Activated naive CD4-positive, alpha-beta T cell (primary cell): Measurements from ENCODE around the gene BASP1.
"Not testable (repeated sequence)": the region's sequence is repeated elsewhere in the genome, so short reads cannot be mapped to it uniquely, and the experiment has no call there.

ENCODE experiments used
- DNase-seq, 4 experiments: peaks; one replicate each; lab custom pipeline; 2025; lab: John Stamatoyannopoulos, UW

BASP1 gene

GRCh38 chr5:17191574-17191973 is 25.9 kb upstream of the BASP1 start:
- DNase-seq: not testable (repeated sequence)

DNA sequence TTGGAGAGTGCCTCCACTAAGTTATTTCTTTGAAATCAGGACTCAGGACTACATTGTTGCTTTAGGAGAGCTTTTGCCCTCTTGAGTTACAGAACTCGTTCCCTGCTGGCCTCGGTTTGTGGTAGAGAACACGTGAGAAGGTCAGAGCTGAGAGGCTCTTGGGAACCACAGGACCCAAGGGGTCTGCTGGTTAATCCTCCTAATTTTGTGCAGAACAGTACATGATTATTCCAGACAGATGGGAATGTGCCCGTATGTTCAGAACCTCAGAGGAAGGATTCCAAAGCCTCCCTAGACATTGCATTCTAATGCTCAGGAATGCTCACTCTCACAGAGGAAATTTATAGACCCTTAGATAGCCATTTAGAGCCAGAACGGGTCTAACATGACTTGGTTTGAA is 25.2 kb upstream of the BASP1 start:
- no peak for DNase-seq

GRCh38 chr5:17196024-17196423 is 21.4 kb upstream of the BASP1 start:
- DNase-seq: no peak

- no peak for DNase-seq
Measured at GRCh38 chr5:17196697-17197096, 20.7 kb upstream of the BASP1 start.

- no peak for DNase-seq
Measured at GRCh38 chr5:17203329-17204132, 13.9 kb upstream of the BASP1 start.

- DNase-seq: no peak
Measured at GRCh38 chr5:17204133-17204489, 13.3 kb upstream of the BASP1 start.

DNA sequence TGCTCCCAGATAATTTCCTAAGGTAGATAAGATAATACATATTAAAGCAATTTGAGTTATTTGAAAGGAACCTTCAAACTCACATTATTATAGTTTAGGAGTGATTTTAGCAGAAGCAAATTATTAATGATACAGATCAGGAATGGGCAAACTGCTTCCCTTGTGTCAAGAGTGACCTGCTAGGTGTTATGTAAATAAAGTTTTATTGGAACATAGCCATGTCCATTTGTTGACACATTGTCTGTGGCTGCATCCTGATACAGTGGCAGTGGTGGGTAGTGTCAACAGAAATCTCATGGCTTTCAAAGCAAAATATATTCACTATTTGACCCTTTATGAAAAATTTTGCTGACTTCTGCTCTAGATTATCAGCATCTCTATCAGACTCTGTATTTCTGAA is 11.4 kb upstream of the BASP1 start:
- DNase-seq: no peak

DNA sequence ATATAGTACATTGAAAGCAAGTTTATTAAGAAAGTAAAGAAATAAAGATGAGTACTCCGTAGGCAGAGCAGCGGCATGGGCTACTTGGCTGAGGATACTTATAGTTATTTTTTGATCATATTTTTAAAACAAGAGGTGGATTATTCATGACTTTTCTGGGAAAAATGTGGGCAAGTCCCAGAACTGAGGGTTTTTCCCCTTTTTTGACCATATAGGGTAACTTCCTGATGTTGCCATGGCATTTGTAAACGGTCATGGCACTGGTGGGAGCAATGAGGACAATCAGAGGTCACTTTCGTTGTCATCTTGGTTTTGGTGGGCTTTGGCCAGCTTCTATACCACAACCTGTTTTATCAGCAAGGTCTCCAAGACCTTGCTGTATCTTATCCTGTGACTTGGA is 5.2 kb upstream of the BASP1 start:
- no peak for DNase-seq

- no peak for DNase-seq
Measured at GRCh38 chr5:17212996-17213395, 4.4 kb upstream of the BASP1 start.

- no peak for DNase-seq
Measured at GRCh38 chr5:17213938-17214337, 3.5 kb upstream of the BASP1 start.

DNA sequence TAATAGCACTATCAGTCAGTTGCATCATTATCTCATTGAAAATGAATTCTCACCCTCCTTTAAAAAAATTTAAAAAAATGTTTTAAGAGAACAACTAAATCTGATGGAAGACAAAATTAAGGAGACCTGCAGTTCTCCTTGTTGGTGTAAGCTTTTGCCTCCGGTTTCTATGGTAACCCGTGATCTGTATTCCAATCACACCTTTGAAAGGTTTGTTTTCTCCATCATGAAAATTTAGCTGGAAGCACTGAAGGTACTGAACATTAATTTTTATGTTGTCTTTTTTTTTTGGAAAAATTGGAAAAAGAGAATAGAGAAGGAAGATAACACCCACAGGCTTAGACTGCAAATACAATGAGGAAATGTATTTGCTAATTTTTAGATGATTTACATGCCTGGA is 2.5 kb upstream of the BASP1 start:
- DNase-seq: no peak

- no peak for DNase-seq
Measured at GRCh38 chr5:17215361-17215760, 2.1 kb upstream of the BASP1 start.

DNA sequence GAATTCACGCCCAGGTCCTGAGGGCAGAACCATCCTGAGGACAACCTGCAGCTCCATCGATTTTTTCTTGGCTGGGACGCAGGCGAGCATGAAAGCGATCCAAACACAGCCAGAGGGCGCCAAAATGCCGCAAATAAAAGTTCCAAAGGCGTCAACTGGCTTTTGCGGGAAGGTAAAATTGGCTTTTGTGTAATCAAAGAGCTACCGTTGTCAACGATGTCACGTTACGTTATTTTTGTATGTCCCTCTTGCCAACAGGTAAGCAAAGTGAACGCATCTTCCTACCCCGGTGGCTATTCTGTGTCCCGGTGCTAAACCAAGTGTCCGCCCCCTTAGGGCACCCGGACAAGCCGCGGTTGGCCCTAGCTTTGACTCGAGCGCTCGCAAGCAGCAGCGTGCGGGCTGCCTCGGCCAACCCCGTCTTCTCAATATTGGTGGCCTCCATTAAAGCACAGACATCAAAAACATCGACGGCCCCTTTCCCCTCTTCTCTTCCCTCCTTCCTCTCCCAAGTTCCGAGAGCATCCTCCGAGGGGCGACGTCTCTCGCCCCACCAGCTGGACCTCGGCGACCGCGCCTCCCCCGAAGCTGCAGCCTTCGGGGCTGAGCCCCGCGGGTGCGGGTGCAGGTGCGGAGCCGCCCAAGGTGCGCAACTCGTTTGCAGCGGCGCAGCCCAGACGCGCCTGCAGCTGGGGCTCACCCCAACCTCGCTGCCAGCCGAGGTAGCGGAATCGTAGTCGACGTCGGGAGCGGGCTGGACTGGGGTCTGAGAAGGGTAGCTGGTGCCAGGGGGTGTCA is 1.1 kb upstream of the BASP1 start:
- DNase-seq: peak in 2 of 4 experiments; percentile 6 to 16

DNA sequence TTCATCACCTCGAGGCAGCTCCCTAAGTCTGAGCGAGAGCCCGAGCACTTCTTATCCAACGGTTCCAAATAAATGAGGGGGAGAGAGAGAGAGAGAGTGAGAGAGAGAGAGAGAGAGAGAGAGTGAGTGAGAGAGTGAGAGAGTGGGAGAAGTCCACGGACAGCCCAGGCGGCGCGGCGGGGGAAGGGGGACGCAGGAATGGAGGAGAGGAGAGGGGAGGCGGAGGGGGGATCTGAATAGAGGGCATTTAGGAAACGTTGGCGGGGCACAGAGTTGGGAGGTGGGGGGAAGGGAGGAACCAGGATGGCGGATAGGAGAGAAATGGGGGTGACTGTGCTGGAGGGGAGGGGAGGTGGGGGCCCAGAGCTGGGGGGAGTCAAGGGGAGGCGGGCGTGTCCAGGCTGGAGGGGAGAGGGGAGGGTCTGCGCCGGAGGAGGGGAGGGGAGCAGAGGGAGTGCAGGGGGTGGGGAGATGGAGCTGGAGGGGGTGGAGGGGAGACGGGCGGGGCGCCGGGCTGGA is 398 bp upstream of the BASP1 start:
- DNase-seq: no peak

GRCh38 chr5:17218353-17219005 is 1.0 kb downstream of the BASP1 start:
- no peak for DNase-seq

GRCh38 chr5:17219006-17219422 is 1.6 kb downstream of the BASP1 start:
- no peak for DNase-seq

DNA sequence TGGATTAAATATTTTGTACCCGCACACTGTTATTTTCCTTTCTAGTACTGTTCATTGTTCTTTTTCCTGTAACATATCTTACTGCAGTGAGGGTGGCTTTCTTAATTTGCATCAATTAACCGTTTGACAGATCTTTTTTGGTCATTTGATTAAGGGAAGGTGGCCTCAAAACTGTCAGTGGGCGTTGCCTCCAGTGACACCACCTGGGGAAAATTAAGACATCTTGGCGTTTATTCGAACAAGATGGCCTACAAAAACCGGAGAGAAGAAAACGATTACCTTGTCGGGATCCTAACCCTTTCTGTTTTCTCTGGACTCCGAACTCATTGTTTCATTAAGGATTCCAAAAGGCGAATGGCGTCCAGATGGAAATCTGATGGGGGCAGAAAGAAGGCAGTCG is 2.0 kb downstream of the BASP1 start:
- no peak for DNase-seq

- no peak for DNase-seq
Measured at GRCh38 chr5:17219992-17220391, 2.6 kb downstream of the BASP1 start.

- no peak for DNase-seq
Measured at GRCh38 chr5:17220469-17220868, 3.0 kb downstream of the BASP1 start.

GRCh38 chr5:17221843-17222636 is 4.6 kb downstream of the BASP1 start:
- DNase-seq: no peak

GRCh38 chr5:17222664-17223063 is 5.2 kb downstream of the BASP1 start:
- DNase-seq: no peak
